Measurements from ENCODE around the gene TREX2. TPM values are rescaled to one million over a fixed set of nuclear protein-coding genes. Genes with fewer than 3 reads are reported as not detected.
A peak's percentile ranks its signal among the peaks of the same experiment; 100 is the strongest.

TREX2 gene
- polyA plus RNA-seq, 4 donors: 0.45 to 0.81 (median 0.47) TPM; not detected in 1

DNA sequence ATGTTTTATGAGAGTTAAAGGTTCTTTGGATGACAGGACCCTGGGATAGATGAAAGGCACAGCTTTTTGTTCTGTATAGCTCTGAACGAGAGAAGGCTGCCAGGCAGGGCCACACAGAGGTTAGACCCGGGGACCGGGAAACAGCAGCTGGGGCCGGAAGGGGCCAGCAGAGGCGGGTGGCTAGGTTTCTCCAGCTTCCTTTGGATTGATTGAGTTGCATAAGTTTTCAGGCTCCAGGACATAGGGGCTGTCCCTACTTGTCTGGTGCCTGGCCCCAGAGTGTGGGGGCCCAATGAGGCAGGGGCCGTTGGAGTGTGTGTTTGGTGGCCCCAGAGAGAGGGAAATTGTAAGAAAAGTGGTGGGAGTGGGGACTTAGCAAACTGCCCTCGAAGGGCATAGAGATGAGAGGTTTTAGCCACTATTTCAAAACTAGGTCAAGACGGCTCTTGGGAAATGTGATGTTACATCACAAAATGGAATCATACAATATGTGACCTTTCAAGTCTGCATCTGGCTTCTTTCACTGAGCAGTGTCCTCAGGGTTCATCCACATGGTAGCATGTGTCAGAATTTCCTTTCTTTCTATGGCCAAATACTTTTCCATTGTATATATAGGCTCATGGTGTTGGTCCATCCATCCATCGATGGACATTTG lies 30.9 kb downstream of the TREX2 start:
- FAIRE-seq (no peak), DNase-seq (no peak)
- no peaks in the 10 kb centered on the region for H3K4me1 ChIP-seq (ENCODE audit: control insufficient read depth in 3 of 3, insufficient read depth in 2 of 3, low read depth in 1 of 3, low read length in 2 of 3)
- WGBS, 3 donors: 72 to 81% (median 75%) methylated on average over 8 to 9 of the region's 9 CpGs
- H3K9me3 ChIP-seq (ENCODE audit: control insufficient read depth in 2 of 2, insufficient read depth in 1 of 2, low read depth in 1 of 2, low read length in 1 of 2): no peaks in the 10 kb centered on the region
- no peaks in the 10 kb centered on the region for H3K36me3 ChIP-seq (ENCODE audit: control insufficient read depth in 3 of 3, insufficient read depth in 2 of 3, low read depth in 1 of 3, low read length in 3 of 3)
- H3K27me3 ChIP-seq (ENCODE audit: control insufficient read depth in 3 of 3, insufficient read depth in 3 of 3, low read length in 3 of 3): no peaks in the 10 kb centered on the region
- no peak overlapping the region for H3K27ac ChIP-seq (ENCODE audit: low read depth in 1 of 3, low read length in 2 of 3)
- H3K4me3 ChIP-seq (ENCODE audit: low read depth in 1 of 3, low read length in 3 of 3): no peak overlapping the region

GRCh38 chrX:153413731-153414130 lies 32.1 kb downstream of the TREX2 start:
- WGBS, 3 donors: 87 to 91% (median 88%) methylated on average over 9 to 11 of the region's 11 CpGs
- no peak overlapping the region for H3K4me3 ChIP-seq (ENCODE audit: low read depth in 1 of 3, low read length in 3 of 3)
- FAIRE-seq: no peak
- H3K9me3 ChIP-seq (ENCODE audit: control insufficient read depth in 2 of 2, insufficient read depth in 1 of 2, low read depth in 1 of 2, low read length in 1 of 2): no peaks in the 10 kb centered on the region
- DNase-seq: no peak
- no peak overlapping the region for H3K27ac ChIP-seq (ENCODE audit: low read depth in 1 of 3, low read length in 2 of 3)
- H3K36me3 ChIP-seq (ENCODE audit: control insufficient read depth in 3 of 3, insufficient read depth in 2 of 3, low read depth in 1 of 3, low read length in 3 of 3): no peaks in the 10 kb centered on the region
- no peaks in the 10 kb centered on the region for H3K27me3 ChIP-seq (ENCODE audit: control insufficient read depth in 3 of 3, insufficient read depth in 3 of 3, low read length in 3 of 3)
- H3K4me1 ChIP-seq (ENCODE audit: control insufficient read depth in 3 of 3, insufficient read depth in 2 of 3, low read depth in 1 of 3, low read length in 2 of 3): no peaks in the 10 kb centered on the region

- Histone ChIP-seq H3K4me3 (ENCODE audit: low read depth in 1 of 3, low read length in 3 of 3) (no peak overlapping the region), H3K4me1 (ENCODE audit: control insufficient read depth in 3 of 3, insufficient read depth in 2 of 3, low read depth in 1 of 3, low read length in 2 of 3) (no peaks in the 10 kb centered on the region), H3K27me3 (ENCODE audit: control insufficient read depth in 3 of 3, insufficient read depth in 3 of 3, low read length in 3 of 3) (no peaks in the 10 kb centered on the region), H3K27ac (ENCODE audit: low read depth in 1 of 3, low read length in 2 of 3) (no peak overlapping the region), H3K36me3 (ENCODE audit: control insufficient read depth in 3 of 3, insufficient read depth in 2 of 3, low read depth in 1 of 3, low read length in 3 of 3) (no peaks in the 10 kb centered on the region), H3K9me3 (ENCODE audit: control insufficient read depth in 2 of 2, insufficient read depth in 1 of 2, low read depth in 1 of 2, low read length in 1 of 2) (no peaks in the 10 kb centered on the region)
- DNase-seq (no peak), FAIRE-seq (no peak)
- WGBS, 3 donors: 80 to 82% (median 81%) methylated on average over 13 to 23 of the region's 23 CpGs
These were observed 32.8 kb downstream of the TREX2 start for GRCh38 chrX:153412746-153413720.

DNA sequence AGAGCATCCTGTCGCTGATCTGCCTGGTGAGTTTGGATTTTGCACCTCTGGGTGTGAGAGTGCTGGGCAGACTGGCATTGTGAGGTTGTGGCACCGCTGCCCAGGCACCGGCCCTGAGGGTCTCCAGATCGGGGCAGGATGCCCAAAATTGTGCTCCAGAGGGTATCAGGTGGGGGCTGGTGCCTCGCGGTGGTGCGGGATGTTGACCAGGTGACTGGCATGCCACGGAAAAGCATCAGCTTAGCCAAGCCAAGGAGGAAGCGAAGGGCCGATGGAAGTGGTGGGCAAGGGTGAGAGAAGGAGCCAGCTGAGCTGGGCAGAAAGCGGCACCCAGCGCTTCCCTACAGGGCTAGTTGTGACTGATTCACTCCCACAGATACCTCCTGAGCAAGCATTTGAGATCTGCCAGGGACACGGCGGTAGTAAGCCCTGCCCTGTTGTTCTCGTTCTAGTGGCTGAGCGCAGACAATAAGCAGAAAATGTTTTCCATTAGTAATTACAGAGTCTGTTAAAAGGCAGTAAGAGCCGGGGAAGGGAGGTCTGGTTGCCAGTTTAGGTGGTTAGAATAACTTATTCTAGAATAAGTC lies 33.8 kb downstream of the TREX2 start:
- Histone ChIP-seq H3K27ac (ENCODE audit: low read depth in 1 of 3, low read length in 2 of 3) (no peak overlapping the region), H3K4me3 (ENCODE audit: low read depth in 1 of 3, low read length in 3 of 3) (peak overlapping the region in 2 of 3 donors; percentile 34 to 49), H3K27me3 (ENCODE audit: control insufficient read depth in 3 of 3, insufficient read depth in 3 of 3, low read length in 3 of 3) (no peaks in the 10 kb centered on the region)

DNA sequence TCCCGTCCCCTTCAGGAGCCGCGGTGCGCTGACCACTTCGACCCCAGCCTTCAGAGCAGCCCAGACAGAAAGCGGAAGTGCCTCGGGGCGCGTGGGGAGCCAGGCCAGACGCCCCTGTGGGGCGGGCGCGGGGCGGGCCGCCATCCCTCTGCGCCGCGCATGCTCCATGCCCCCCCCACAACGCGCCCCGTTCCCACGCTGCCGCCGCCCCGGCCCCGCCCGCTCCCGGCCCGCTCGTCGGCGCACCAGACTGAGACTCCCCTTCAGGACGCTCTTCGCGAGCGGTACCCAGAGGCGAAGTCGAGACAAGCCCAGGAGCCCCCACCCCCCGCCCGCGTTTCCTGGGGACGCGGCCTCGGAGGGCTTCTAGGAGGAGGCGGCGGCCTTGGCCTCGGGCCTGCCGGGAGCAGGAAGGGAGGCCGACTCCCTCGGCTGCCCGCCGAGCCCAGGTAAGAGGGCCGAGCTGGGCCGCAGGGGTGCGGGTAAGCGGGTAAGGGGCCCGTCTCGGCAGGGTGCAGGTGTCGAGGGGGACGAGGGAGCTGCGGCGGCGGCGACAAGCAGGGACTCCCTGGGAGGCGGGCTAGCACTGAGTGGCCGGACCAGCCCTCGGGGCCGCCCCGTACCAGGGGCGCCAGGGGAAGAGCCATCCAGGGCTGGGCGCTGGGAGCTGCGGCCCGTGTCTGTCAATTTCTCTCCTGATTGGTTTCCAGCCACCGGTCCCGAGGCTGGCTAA lies 34.4 kb downstream of the TREX2 start, which contains the start of gene ZFP92:
TSS of gene ZFP92 (plus strand) at position 218 of the 733 bp plus-strand sequence. CDS start 6,851 bp downstream, outside the sequence.
- DNase-seq (peak; percentile 9 to 61), FAIRE-seq (no peak)
- 1 to 42% (median 5%) methylated on average over 22 to 75 of the region's 75 CpGs for WGBS, 3 donors
- H3K9me3 ChIP-seq (ENCODE audit: control insufficient read depth in 2 of 2, insufficient read depth in 1 of 2, low read depth in 1 of 2, low read length in 1 of 2): no peaks in the 10 kb centered on the region
- H3K4me3 ChIP-seq (ENCODE audit: low read depth in 1 of 3, low read length in 3 of 3): peak within 1 kb of the TSS in 2 of 3 donors; percentile 34 to 49
- H3K4me1 ChIP-seq (ENCODE audit: control insufficient read depth in 3 of 3, insufficient read depth in 2 of 3, low read depth in 1 of 3, low read length in 2 of 3): no peaks in the 10 kb centered on the region
- no peaks in the 10 kb centered on the region for H3K27me3 ChIP-seq (ENCODE audit: control insufficient read depth in 3 of 3, insufficient read depth in 3 of 3, low read length in 3 of 3)
- H3K36me3 ChIP-seq (ENCODE audit: control insufficient read depth in 3 of 3, insufficient read depth in 2 of 3, low read depth in 1 of 3, low read length in 3 of 3): no peaks in the 10 kb centered on the region
- peak within 1 kb of the TSS in 1 of 3 donors; percentile 33 for H3K27ac ChIP-seq (ENCODE audit: low read depth in 1 of 3, low read length in 2 of 3)

More for the DNA sequence above, 33.8 kb downstream of the TREX2 start:
- FAIRE-seq (no peak), DNase-seq (peak in 1 of 2 donors; percentile 4)
- no peaks in the 10 kb centered on the region for H3K36me3 ChIP-seq (ENCODE audit: control insufficient read depth in 3 of 3, insufficient read depth in 2 of 3, low read depth in 1 of 3, low read length in 3 of 3)
- WGBS, 3 donors: 45 to 69% (median 54%) methylated on average over 15 to 17 of the region's 17 CpGs
- H3K9me3 ChIP-seq (ENCODE audit: control insufficient read depth in 2 of 2, insufficient read depth in 1 of 2, low read depth in 1 of 2, low read length in 1 of 2): no peaks in the 10 kb centered on the region
- no peaks in the 10 kb centered on the region for H3K4me1 ChIP-seq (ENCODE audit: control insufficient read depth in 3 of 3, insufficient read depth in 2 of 3, low read depth in 1 of 3, low read length in 2 of 3)

DNA sequence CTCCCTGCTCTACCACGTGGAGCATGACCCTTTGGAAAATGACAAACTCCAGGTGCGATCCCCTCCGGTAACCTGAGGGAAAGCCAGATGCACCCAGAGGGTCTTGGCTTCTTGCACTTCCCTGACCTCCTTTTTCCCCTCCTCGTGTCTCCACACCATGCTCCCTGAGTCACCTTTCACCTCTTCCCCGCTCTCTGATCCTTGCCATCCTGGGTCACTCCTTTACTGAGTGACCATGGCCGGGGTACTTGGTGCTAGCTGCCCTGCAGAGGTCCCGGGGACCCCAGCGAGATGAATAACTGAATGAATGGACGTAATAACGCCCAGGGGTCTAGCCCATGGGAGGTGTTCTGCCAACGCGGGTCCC lies 35.0 kb downstream of the TREX2 start:
- Histone ChIP-seq H3K27me3 (ENCODE audit: control insufficient read depth in 3 of 3, insufficient read depth in 3 of 3, low read length in 3 of 3) (no peaks in the 10 kb centered on the region), H3K9me3 (ENCODE audit: control insufficient read depth in 2 of 2, insufficient read depth in 1 of 2, low read depth in 1 of 2, low read length in 1 of 2) (no peaks in the 10 kb centered on the region), H3K36me3 (ENCODE audit: control insufficient read depth in 3 of 3, insufficient read depth in 2 of 3, low read depth in 1 of 3, low read length in 3 of 3) (no peaks in the 10 kb centered on the region), H3K27ac (ENCODE audit: low read depth in 1 of 3, low read length in 2 of 3) (peak overlapping the region in 1 of 3 donors; percentile 33), H3K4me3 (ENCODE audit: low read depth in 1 of 3, low read length in 3 of 3) (peak overlapping the region in 1 of 3 donors; percentile 25), H3K4me1 (ENCODE audit: control insufficient read depth in 3 of 3, insufficient read depth in 2 of 3, low read depth in 1 of 3, low read length in 2 of 3) (no peaks in the 10 kb centered on the region)
- FAIRE-seq (no peak), DNase-seq (no peak)
- WGBS, 3 donors: 24 to 52% (median 40%) methylated on average over 12 of the region's 12 CpGs

- FAIRE-seq (no peak), DNase-seq (peak in 1 of 2 donors; percentile 62)
- no peak overlapping the region for H3K4me3 ChIP-seq (ENCODE audit: low read depth in 1 of 3, low read length in 3 of 3)
- WGBS, 3 donors: 28 to 64% (median 61%) methylated on average over 12 to 15 of the region's 15 CpGs
- H3K4me1 ChIP-seq (ENCODE audit: control insufficient read depth in 3 of 3, insufficient read depth in 2 of 3, low read depth in 1 of 3, low read length in 2 of 3): no peaks in the 10 kb centered on the region
- no peaks in the 10 kb centered on the region for H3K9me3 ChIP-seq (ENCODE audit: control insufficient read depth in 2 of 2, insufficient read depth in 1 of 2, low read depth in 1 of 2, low read length in 1 of 2)
- H3K27me3 ChIP-seq (ENCODE audit: control insufficient read depth in 3 of 3, insufficient read depth in 3 of 3, low read length in 3 of 3): no peaks in the 10 kb centered on the region
- no peaks in the 10 kb centered on the region for H3K36me3 ChIP-seq (ENCODE audit: control insufficient read depth in 3 of 3, insufficient read depth in 2 of 3, low read depth in 1 of 3, low read length in 3 of 3)
- H3K27ac ChIP-seq (ENCODE audit: low read depth in 1 of 3, low read length in 2 of 3): peak overlapping the region in 1 of 3 donors; percentile 33
These were observed 35.5 kb downstream of the TREX2 start for GRCh38 chrX:153410373-153410772.
